SK-N-SH (cell line): ENCODE measurements around the gene DGCR8.

Experiments used
- CHD2 ChIP-seq: fragments of 150-350 bp; IDR thresholded peaks from 2 replicates; pipeline ENCODE4 v1.6.1; 2018; ENCODE audit warnings: low read length; ENCODE audit not compliant: partially characterized antibody
- ELF1 ChIP-seq: IDR thresholded peaks from 2 replicates; pipeline ENCODE4 v1.4.0; 2012
- EP300 ChIP-seq, 2 experiments: IDR thresholded peaks; 2 replicates each; pipeline versions ENCODE4 v1.4.0 to v1.6.1; 2012; ENCODE audit warnings: borderline replicate concordance in 1 of 2, low read depth in 1 of 2, low read length in 1 of 2
- EZH2phosphoT487 ChIP-seq: fragments of 200-600 bp; sonication (generic); IDR thresholded peaks from 2 replicates; pipeline ENCODE4 v1.6.1; 2017; ENCODE audit warnings: low read depth, mixed run types, mild to moderate bottlenecking, antibody characterized with exemption, moderate library complexity, borderline replicate concordance
- JUND ChIP-seq: IDR thresholded peaks from 2 replicates; pipeline ENCODE4 v1.4.0; 2012
- POLR2AphosphoS5 ChIP-seq: IDR thresholded peaks from 2 replicates; pipeline ENCODE4 v1.6.1; 2012; ENCODE audit warnings: low read depth, low read length
- RCOR1 ChIP-seq: fragments of 150-350 bp; IDR thresholded peaks from 2 replicates; pipeline ENCODE4 v1.6.1; 2017; ENCODE audit warnings: antibody characterized with exemption, low read length
- TAF1 ChIP-seq: IDR thresholded peaks from 2 replicates; pipeline ENCODE4 v1.6.1; 2012; ENCODE audit warnings: low read depth, mild to moderate bottlenecking, low read length, moderate library complexity, borderline replicate concordance
- TCF12 ChIP-seq: IDR thresholded peaks from 2 replicates; pipeline ENCODE4 v1.4.0; 2012
- YY1 ChIP-seq: IDR thresholded peaks from 2 replicates; pipeline ENCODE4 v1.4.0; 2012; ENCODE audit warnings: low read depth, mild to moderate bottlenecking
- TF ChIP-seq, protein P1 (sequence below): fragments of 150-350 bp; IDR thresholded peaks from 2 replicates; pipeline ENCODE4 v1.6.1; 2017; ENCODE audit warnings: antibody characterized with exemption, low read length, low read depth, borderline replicate concordance
- TF ChIP-seq, protein P2 (sequence below): fragments of 200-600 bp; sonication (generic); IDR thresholded peaks from 2 replicates; pipeline ENCODE4 v1.6.1; 2017; ENCODE audit warnings: antibody characterized with exemption, mild to moderate bottlenecking, moderate library complexity

DNA sequence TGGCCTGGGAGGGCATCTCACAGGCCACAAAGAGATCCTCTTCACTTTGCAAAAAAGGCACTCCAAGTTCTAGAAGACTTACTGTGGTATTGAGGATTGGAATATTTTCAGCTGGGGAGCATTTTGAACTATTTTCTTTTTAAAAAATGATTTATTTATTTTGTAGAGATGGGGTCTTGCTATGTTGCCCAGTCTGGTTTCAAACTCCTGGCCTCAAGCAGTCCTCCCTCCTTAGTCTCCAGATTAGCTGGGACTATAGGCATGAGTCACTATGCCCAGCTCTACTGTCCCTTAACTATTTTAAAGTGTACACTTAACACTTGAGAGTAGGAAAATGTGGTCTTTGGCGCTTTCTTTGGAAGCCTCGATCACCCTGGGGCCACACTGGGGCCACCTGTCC, 24.9 kb upstream of the DGCR8 start:
- no peak for TF ChIP-seq YY1
- TF ChIP-seq, protein P1, sequence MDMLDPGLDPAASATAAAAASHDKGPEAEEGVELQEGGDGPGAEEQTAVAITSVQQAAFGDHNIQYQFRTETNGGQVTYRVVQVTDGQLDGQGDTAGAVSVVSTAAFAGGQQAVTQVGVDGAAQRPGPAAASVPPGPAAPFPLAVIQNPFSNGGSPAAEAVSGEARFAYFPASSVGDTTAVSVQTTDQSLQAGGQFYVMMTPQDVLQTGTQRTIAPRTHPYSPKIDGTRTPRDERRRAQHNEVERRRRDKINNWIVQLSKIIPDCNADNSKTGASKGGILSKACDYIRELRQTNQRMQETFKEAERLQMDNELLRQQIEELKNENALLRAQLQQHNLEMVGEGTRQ: no peak
- TF ChIP-seq, protein P2, sequence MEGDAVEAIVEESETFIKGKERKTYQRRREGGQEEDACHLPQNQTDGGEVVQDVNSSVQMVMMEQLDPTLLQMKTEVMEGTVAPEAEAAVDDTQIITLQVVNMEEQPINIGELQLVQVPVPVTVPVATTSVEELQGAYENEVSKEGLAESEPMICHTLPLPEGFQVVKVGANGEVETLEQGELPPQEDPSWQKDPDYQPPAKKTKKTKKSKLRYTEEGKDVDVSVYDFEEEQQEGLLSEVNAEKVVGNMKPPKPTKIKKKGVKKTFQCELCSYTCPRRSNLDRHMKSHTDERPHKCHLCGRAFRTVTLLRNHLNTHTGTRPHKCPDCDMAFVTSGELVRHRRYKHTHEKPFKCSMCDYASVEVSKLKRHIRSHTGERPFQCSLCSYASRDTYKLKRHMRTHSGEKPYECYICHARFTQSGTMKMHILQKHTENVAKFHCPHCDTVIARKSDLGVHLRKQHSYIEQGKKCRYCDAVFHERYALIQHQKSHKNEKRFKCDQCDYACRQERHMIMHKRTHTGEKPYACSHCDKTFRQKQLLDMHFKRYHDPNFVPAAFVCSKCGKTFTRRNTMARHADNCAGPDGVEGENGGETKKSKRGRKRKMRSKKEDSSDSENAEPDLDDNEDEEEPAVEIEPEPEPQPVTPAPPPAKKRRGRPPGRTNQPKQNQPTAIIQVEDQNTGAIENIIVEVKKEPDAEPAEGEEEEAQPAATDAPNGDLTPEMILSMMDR: no peak
- TF ChIP-seq JUND: no peak
- TF ChIP-seq EP300 (IDR thresholded peaks at IDR 0.05; ENCODE audit: borderline replicate concordance in 1 of 2, low read depth in 1 of 2, low read length in 1 of 2): no peak
- TF ChIP-seq POLR2AphosphoS5: no peak
- no peak for TF ChIP-seq RCOR1
- no peak for TF ChIP-seq CHD2
- no peak for TF ChIP-seq ELF1
- TF ChIP-seq EZH2phosphoT487: no peak
- TF ChIP-seq TAF1: no peak
- TF ChIP-seq TCF12: no peak
